Activated CD8-positive, alpha-beta memory T cell treated with anti-CD3 and anti-CD28 coated beads, Interleukin-2, amount 10 ng/mL, durations not matched to agents 7 days and 5 days (primary cell): Measurements from ENCODE around the gene GSTM3. TPM values are rescaled to one million over a fixed set of nuclear protein-coding genes. Genes with fewer than 3 reads are reported as not detected.

Experiments
- ATAC-seq: fragments of 150-1000 bp; cut with Tn5 transposase; one replicate; pipeline ENCODE4 v1.10.0; 2021; ENCODE audit warnings: moderate library complexity
- CTCF ChIA-PET: fragments of 350-600 bp; sonication (Branson Sonifier 250); formaldehyde crosslinking; loops from one replicate; lab custom pipeline; 2021; ENCODE audit warnings: antibody characterized with exemption; lab: Charles Lee
- DNase-seq: peaks from one replicate; pipeline ENCODE4 v3.0.0-alpha.2; 2020
- H3K27ac Mint-ChIP-seq: one replicate; pipeline ENCODE4 v1.8.0; 2021; ENCODE audit warnings: mild to moderate bottlenecking, mixed read lengths
- H3K27me3 Mint-ChIP-seq: one replicate; pipeline ENCODE4 v1.8.0; 2021; ENCODE audit warnings: mixed read lengths
- H3K36me3 Mint-ChIP-seq: one replicate; pipeline ENCODE4 v1.8.0; 2021; ENCODE audit warnings: mild to moderate bottlenecking, mixed read lengths
- H3K4me1 Mint-ChIP-seq: one replicate; pipeline ENCODE4 v1.8.0; 2021; ENCODE audit warnings: mixed read lengths
- H3K4me3 Mint-ChIP-seq: one replicate; pipeline ENCODE4 v1.8.0; 2021; ENCODE audit warnings: mild to moderate bottlenecking, moderate library complexity, mixed read lengths
- H3K9me3 Mint-ChIP-seq: one replicate; pipeline ENCODE4 v1.8.0; 2022; ENCODE audit warnings: low read depth, mixed read lengths
- total RNA-seq, 2 experiments: library from RNA; stranded (reverse); gene quantifications; one replicate each; pipeline ENCODE4 v1.2.3, GENCODE V29; 2021

GSTM3 gene
- 1 to 10 TPM; 2.1 to 3.2 TPM for total RNA-seq

DNA sequence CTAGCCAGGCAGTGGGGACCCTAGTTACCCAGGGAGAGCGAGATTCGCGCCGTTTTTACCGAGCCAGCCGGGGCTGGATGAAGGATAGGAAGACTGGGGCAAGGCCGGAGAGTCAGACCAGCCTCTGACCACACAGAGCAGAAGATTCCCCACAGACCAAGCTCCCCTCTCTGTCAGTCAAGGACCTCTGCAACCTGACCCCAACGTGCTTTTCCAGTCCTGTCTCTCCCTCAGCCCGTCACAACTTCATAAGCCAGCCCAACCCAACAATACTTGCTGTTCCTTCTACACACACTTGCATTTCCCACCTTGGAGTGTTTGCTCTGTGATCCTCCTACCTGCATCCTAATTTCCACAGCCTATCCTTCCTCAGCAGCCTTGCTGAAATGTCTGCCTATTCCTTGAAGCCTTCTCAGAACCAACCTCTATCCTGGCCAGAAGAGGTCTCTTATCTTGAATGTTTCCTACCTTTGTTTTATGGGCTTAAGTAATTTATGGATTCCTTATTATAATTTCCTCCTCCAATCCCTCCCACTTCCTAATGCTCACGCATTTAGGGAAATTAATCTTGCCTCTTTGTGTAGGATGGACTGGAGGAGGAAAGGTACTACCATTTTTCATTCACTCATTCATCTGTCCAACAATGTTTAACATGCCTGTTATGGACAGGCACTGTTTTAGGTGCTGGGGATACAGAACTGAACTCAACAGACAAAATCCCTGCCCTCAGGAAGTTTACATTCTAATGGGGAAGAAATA is at the start of gene GSTM3:
Gene GSTM3, minus strand, starts transcription at position 424 of the 759 bp plus-strand sequence. CDS start 751 bp downstream, outside the sequence.
- no peaks in the 10 kb centered on the region for H3K9me3 Mint-ChIP-seq
- H3K27me3 Mint-ChIP-seq, result peaks cover 52% of the 10 kb centered on the region
- no peaks in the 10 kb centered on the region for H3K36me3 Mint-ChIP-seq
- no peak within 1 kb of the TSS for H3K27ac Mint-ChIP-seq
- peaks cover 12% of the 10 kb centered on the region for H3K4me1 Mint-ChIP-seq
- CTCF ChIA-PET, result no interaction called here
- H3K4me3 Mint-ChIP-seq, result peak within 1 kb of the TSS; percentile 70
- ATAC-seq (no peak), DNase-seq (no peak)

DNA sequence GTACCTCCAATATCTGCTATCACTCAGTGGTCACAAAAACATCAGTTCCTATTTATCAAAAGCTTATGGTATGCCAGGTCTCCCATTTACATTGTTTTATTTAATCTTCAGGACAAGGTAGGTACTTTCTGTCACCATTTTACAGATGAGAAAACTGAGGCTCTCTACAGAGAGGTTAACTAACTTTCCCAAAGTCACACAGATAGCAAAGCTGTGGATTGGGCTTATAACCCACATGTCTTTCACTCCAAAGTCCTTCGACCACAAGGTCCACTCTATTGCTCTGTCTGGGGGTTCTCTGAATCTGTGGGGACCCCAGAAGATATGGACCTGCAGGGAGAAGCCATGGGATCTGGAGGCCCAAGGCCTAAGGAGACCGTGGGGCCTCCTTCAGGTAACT is 49.5 kb upstream of the GSTM3 start:
- Mint-ChIP-seq H3K4me1 (peaks cover 94% of the 10 kb centered on the region), H3K27ac (peak overlapping the region; percentile 96), H3K27me3 (no peaks in the 10 kb centered on the region), H3K36me3 (no peaks in the 10 kb centered on the region), H3K9me3 (no peaks in the 10 kb centered on the region), H3K4me3 (peak overlapping the region; percentile 42)
- ATAC-seq (no peak), DNase-seq (no peak)
- CTCF ChIA-PET, result interaction anchor here (0.6 to 24.4 kb wide), 29 partner anchors 8 to 245 kb away, joined by 3 to 790 read pairs (median 5); partner anchors contain the start of genes AHCYL1, CSF1 and GNAI3

DNA sequence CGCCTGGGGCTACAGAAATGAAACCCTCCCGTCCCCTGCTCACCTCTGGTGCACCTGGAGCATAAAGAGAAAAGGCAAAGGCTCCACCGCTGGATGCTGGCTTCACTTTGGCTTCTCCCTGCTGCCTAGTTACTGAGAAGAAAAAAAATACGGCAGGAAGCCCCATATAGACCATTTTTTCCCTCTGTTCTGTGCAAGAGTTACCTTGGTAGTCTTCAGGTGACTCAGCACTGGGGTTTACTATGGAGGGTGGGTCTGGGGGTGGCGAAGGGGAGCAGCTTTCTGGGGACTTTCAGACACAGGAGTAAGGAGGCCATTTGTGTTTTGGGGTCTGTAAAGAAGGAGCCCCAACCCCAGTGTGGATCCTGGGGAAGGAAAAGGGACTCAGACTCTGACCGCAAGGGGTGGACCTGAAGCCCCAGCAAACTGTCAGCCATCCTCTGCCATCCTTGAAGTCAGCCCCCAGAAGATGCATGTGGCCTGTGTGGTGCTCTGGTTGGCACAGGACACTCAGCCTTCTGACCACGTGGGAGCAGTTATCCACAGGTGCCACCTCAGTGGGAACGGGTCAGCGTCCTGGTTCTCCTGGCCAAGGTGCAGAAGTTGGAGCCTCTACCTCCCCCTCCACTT is 48.8 kb upstream of the GSTM3 start:
- no peaks in the 10 kb centered on the region for H3K36me3 Mint-ChIP-seq
- peak overlapping the region; percentile 96 for H3K27ac Mint-ChIP-seq
- CTCF ChIA-PET, result interaction anchor here (0.6 to 24.4 kb wide), 13 partner anchors 13 to 244 kb away, joined by 3 to 790 read pairs (median 7); partner anchors contain the start of genes AHCYL1, CSF1 and GNAI3
- H3K4me3 Mint-ChIP-seq, result peak overlapping the region; percentile 8
- DNase-seq, result peak; percentile 40
- H3K9me3 Mint-ChIP-seq, result no peaks in the 10 kb centered on the region
- no peak for ATAC-seq
- peaks cover 89% of the 10 kb centered on the region for H3K4me1 Mint-ChIP-seq
- H3K27me3 Mint-ChIP-seq, result no peaks in the 10 kb centered on the region

DNA sequence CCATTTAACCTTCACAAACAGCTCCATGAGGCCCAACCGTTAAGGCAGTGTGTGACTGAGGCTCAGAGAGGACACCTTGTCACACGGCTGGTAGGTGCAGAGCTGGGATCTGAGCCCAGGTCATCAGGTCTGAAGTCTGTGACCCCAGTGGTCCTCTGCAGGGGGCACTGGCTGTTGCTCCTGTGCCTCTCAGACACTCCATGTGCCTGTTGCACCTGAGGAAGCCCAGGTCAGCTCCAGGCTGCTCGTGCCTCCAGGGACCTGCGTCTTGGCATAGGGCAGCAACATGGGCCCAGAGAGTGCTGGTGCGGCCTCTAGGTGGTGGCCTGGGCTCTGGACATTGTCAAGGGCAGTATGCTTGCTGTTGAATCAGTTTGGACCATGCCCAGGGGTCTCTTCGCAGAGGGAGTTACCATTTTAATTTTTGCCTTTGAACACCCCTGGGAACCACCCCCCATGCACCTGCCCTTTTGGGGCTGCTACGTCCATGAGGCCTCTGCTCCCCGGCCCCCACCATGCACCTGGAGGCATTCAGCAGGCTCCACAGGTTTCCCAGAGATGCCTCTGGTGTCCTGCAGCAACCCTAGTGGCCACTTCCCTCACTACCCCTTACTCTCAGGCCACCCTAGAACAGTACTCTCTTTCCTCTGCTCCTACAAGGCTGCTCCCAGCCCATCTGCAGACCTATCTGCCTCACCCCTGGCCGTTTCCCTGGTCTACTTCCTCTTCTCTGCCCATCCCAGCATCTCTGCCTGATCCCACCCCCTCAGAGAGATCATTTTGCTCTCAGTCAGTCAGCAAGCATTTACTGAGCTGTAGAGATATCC is 48.1 kb upstream of the GSTM3 start:
- Mint-ChIP-seq H3K9me3 (no peaks in the 10 kb centered on the region), H3K4me1 (peaks cover 81% of the 10 kb centered on the region), H3K27ac (peak overlapping the region; percentile 96), H3K4me3 (peak overlapping the region; percentile 8), H3K27me3 (no peaks in the 10 kb centered on the region), H3K36me3 (no peaks in the 10 kb centered on the region)
- peak; percentile 46 for DNase-seq
- no peak for ATAC-seq
- CTCF ChIA-PET, result interaction anchor here (0.7 to 24.4 kb wide), 9 partner anchors 13 to 243 kb away, joined by 3 to 790 read pairs (median 35); partner anchors contain the start of genes AHCYL1 and CSF1

DNA sequence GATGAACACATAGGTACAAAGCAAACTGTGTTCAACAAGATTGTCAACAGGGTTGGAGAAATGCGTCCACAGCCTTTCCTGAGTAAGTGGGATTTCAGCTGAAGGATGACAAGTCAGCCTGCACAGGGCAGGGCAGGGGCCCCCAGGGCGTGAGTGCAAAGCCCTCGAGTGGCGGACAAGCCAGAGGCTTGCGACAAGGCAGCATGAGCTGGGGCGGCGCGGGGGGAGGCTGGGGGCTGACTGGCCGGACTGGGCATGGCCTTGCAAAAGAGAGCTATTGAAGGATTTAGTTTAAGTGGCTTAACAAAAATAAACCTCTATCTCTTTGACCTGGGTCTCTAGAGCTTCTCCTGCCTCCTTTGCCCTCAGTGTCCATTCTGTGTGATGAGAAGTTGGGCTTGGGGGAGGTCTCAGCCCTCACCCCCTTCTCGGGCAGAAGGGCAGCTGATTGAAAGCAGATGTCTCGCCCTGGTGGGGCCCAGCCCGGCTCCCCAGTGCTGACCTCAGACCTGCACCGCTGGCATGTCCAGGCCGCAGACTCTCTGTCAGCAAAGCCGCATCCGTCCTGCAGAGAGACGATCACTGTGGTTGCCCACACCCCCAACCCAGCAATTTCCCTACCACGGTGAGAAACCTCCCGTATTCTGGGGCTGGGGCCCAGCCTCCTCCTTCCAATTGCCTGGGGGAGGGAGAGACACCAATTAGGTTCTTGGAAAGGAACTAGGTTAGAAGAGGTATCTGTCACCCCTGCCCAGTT is 47.2 kb upstream of the GSTM3 start:
- H3K4me1 Mint-ChIP-seq, result peaks cover 72% of the 10 kb centered on the region
- no peaks in the 10 kb centered on the region for H3K9me3 Mint-ChIP-seq
- ATAC-seq (no peak), DNase-seq (peak; percentile 72)
- H3K36me3 Mint-ChIP-seq, result no peaks in the 10 kb centered on the region
- no peak overlapping the region for H3K4me3 Mint-ChIP-seq
- no peaks in the 10 kb centered on the region for H3K27me3 Mint-ChIP-seq
- CTCF ChIA-PET, result interaction anchor here (0.9 to 24.4 kb wide), 6 partner anchors 12 to 242 kb away, joined by 3 to 790 read pairs (median 58); partner anchors contain the start of gene AHCYL1
- peak overlapping the region; percentile 68 for H3K27ac Mint-ChIP-seq

DNA sequence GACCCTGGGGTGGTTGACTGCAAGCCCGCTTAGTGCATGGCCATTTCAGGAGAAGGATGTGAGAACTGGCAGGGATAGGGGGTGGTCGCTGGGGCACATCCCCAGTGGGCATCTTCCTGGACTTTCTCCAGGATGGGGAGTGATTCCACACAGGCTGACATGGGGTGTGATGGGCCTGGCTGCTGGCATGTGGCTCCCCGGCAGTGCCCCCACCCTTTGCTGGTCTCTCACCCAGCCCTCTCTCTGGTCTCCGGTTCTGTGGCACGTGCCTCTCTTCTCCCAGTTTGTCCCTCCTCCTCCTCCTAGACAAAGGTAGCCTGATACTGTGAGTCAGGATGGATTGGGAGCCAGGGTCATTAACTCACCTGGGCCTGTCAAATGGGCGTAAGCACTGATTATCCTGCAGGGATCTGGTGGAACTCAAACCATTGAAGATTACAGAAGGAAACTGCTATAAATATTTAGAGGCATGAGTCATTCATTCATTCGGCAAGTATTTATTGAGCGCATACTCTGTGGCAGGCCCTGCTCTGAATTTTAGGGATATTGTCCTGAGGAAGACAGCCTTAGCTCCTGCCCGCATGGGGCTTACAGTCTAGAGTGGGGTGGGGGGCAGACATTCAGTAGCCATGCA is 46.5 kb upstream of the GSTM3 start:
- DNase-seq (no peak), ATAC-seq (no peak)
- no peaks in the 10 kb centered on the region for H3K9me3 Mint-ChIP-seq
- CTCF ChIA-PET, result interaction anchor here (0.9 to 24.4 kb wide), 7 partner anchors 11 to 242 kb away, joined by 3 to 790 read pairs (median 10); partner anchors contain the start of gene AHCYL1
- H3K27ac Mint-ChIP-seq, result peak overlapping the region; percentile 2
- H3K4me1 Mint-ChIP-seq, result peaks cover 67% of the 10 kb centered on the region
- no peaks in the 10 kb centered on the region for H3K27me3 Mint-ChIP-seq
- H3K36me3 Mint-ChIP-seq, result no peaks in the 10 kb centered on the region
- no peak overlapping the region for H3K4me3 Mint-ChIP-seq

DNA sequence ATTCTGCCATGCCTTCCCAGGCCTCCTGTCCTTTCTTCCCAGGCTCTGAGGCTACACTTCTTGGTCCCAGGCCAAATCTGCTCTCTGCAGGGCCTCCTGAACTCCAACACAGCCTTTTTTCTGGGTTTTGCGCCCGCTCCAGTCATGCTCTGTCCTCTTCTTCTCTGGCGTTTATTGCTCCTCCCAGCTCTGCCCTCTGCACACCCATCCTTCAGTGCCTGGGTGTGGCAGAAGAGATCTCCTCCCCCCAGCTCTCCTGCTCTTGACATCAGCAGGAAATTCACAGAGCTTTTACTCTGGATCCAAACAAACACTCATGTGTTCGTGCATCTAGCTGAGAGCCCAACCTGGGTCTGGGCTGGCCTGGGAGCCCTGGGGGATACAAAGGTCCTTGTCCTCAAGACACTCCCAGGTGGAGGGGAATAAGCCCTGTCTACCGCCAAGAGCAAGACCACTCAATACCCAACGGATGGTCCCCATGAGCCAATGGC is 45.7 kb upstream of the GSTM3 start:
- Mint-ChIP-seq H3K36me3 (peaks cover 2% of the 10 kb centered on the region), H3K4me1 (peaks cover 59% of the 10 kb centered on the region), H3K27ac (no peak overlapping the region), H3K27me3 (no peaks in the 10 kb centered on the region), H3K9me3 (peaks cover 2% of the 10 kb centered on the region), H3K4me3 (no peak overlapping the region)
- CTCF ChIA-PET, result interaction anchor here (1.3 to 24.4 kb wide), 5 partner anchors 9 to 196 kb away, joined by 3 to 790 read pairs (median 10); partner anchors contain the start of gene AHCYL1
- no peak for ATAC-seq
- DNase-seq, result no peak

DNA sequence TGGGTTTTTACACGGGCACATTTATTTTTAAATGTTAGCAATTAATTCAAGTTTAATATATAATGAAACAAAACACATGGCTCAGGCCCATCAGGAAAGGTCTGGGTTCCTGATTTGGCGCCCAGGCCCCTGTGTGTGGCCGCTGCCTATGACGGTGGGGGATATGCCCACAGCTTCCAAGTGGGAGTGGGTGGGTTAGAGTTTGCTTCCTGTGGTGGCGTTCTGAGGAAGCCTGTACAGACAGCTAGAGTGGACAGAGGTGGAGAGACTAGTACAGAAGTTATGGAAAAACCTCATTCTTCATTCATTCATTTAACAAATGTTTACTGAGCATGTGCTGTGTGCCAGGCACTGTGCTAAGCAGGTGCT is 45.3 kb upstream of the GSTM3 start:
- Mint-ChIP-seq H3K36me3 (peaks cover 2% of the 10 kb centered on the region), H3K4me1 (peaks cover 54% of the 10 kb centered on the region)

DNA sequence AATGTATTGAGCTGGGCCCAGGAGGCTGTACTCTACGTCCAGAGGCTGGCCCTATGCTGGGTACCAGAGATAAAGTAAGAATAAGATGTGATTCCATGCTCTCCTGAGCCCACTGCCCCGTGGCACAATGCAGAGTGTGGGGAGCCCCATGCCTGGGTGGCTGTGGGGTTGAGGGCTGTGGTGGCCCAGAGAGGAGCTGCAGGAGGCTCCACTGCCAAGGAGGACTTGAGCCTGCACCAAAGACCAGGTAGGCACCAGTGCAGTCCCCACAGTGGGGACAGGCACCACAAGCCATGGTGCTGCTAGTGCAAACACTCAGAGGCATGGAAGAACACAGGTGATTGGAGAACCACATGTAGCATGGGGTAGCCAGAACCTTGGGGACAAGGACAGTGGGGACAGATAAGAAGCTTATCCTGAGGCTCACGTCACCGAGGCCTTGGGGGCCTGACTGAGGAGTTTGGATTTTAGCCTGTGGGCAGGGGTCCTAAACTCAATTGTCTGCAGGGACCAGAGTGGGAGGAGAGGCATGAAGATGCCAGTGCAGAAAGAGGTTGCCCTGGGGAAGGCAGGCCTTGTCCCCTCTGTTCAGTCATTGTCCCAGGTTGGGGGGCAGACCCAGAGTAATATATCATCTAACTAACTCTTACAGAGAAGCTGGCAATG is 44.7 kb upstream of the GSTM3 start:
- Mint-ChIP-seq H3K4me1 (peaks cover 49% of the 10 kb centered on the region), H3K27me3 (no peaks in the 10 kb centered on the region), H3K9me3 (peaks cover 6% of the 10 kb centered on the region), H3K27ac (no peak overlapping the region), H3K4me3 (no peak overlapping the region), H3K36me3 (peaks cover 7% of the 10 kb centered on the region)
- CTCF ChIA-PET, result interaction anchor here (1.3 to 24.4 kb wide), 5 partner anchors 9 to 197 kb away, joined by 3 to 790 read pairs (median 10); partner anchors contain the start of gene AHCYL1
- DNase-seq (no peak), ATAC-seq (no peak)

More for the DNA sequence above, 45.3 kb upstream of the GSTM3 start:
- CTCF ChIA-PET, result interaction anchor here (1.3 to 24.4 kb wide), 5 partner anchors 9 to 196 kb away, joined by 3 to 790 read pairs (median 10); partner anchors contain the start of gene AHCYL1
- Mint-ChIP-seq H3K4me3 (no peak overlapping the region), H3K9me3 (peaks cover 2% of the 10 kb centered on the region), H3K27ac (no peak overlapping the region), H3K27me3 (no peaks in the 10 kb centered on the region)
- ATAC-seq (no peak), DNase-seq (no peak)

DNA sequence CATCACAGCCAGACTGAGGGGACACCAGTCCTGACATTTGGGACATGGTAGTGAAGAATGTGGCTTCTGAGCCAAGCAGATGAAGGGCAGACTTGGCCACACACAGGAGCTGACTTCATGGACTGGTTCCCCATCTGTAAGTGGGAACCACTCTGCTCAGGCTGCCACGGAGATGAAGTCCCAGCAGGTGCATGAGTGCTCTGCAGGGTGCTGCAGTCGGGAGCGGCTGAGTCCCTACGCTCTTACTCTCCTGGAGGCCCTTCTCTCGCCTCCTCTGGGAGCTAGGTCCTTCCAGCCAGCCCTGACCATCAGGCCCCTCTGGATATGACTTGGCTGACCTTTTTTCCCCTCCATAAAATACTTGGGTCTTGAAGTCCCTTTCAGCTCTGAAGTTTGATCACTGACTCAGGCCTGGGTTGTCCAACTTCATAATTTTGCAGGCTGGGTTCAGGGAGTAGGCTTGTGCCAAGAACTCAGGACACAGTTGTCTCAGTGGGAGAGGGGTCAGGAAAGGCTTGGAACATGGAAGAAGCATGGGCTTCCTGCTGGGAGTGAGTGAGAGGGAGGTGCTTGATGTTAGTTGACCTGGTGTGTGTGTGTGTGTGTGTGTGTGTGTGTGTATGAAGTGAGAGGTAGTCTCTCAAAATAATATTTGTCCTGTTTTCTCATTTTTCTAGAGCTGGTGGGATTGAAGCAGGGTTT is 43.9 kb upstream of the GSTM3 start:
- Mint-ChIP-seq H3K27ac (peak overlapping the region; percentile 33), H3K36me3 (peaks cover 12% of the 10 kb centered on the region), H3K27me3 (no peaks in the 10 kb centered on the region), H3K4me1 (peaks cover 41% of the 10 kb centered on the region), H3K4me3 (no peak overlapping the region), H3K9me3 (peaks cover 9% of the 10 kb centered on the region)
- ATAC-seq (no peak), DNase-seq (no peak)
- CTCF ChIA-PET, result interaction anchor here (1.7 to 24.4 kb wide), 4 partner anchors 8 to 198 kb away, joined by 5 to 790 read pairs (median 71); partner anchors contain the start of gene AHCYL1

DNA sequence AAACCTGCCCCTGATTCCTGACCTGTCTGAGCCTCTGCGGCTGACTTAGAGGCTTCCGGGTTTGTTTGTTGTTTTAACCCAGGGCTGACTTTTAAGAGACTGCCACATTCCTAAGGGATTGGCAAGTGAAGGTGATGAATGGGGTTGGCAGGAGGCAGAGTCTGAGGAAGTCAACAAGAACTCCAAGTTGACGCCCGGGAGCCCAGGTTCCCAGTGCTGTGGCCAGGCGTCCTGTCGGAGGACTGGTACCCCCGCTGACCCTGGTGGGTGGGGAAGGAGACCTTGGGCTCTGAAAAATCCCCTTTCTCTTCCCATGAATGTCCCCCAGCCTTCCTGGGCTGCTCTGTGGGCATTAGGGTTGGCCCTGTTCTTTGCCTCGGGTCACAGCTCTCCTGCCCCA is 42.6 kb upstream of the GSTM3 start:
- H3K4me3 Mint-ChIP-seq, result no peak overlapping the region
- no peak overlapping the region for H3K27ac Mint-ChIP-seq
- no peaks in the 10 kb centered on the region for H3K27me3 Mint-ChIP-seq
- DNase-seq, result no peak
- peaks cover 14% of the 10 kb centered on the region for H3K36me3 Mint-ChIP-seq
- CTCF ChIA-PET, result interaction anchor here (0.8 to 24.4 kb wide), 4 partner anchors 7 to 199 kb away, joined by 3 to 790 read pairs (median 68); partner anchors contain the start of gene AHCYL1
- H3K9me3 Mint-ChIP-seq, result peaks cover 9% of the 10 kb centered on the region
- ATAC-seq, result no peak
- peaks cover 28% of the 10 kb centered on the region for H3K4me1 Mint-ChIP-seq
